Subcutaneous adipose tissue (tissue), 4 donors: ENCODE measurements around the gene RBM8A. TPM values are rescaled to one million over a fixed set of nuclear protein-coding genes. Genes with fewer than 3 reads are reported as not detected.

ENCODE experiments used
- CTCF ChIP-seq: fragments of 450-650 bp; IDR thresholded peaks from one replicate; pipeline ENCODE4 v1.5.1; 2016; ENCODE audit warnings: low read depth, mild to moderate bottlenecking, control low read depth, antibody characterized with exemption, moderate library complexity
- total RNA-seq, 4 donors: library from RNA; depleted of rRNA; stranded (reverse); fragments of >200 nt; gene quantifications; one replicate each; pipeline ENCODE4 v1.1.0, GENCODE V29; 2016

RBM8A gene
- total RNA-seq, 4 donors from 2014 or later, result 104 to 115 (median 107) TPM

GRCh38 chr1:145953861-145954260, 26.6 kb upstream of the RBM8A start:
- no peak for TF ChIP-seq CTCF

- TF ChIP-seq CTCF, result no peak
Observed at GRCh38 chr1:145952903-145953302, 25.6 kb upstream of the RBM8A start.

GRCh38 chr1:145951526-145951925, 24.2 kb upstream of the RBM8A start:
- TF ChIP-seq CTCF, result no peak

- TF ChIP-seq CTCF, result no peak
Observed at GRCh38 chr1:145949219-145949618, 21.9 kb upstream of the RBM8A start.

GRCh38 chr1:145947551-145947950, 20.3 kb upstream of the RBM8A start:
- TF ChIP-seq CTCF, result no peak

GRCh38 chr1:145946477-145946986, 19.2 kb upstream of the RBM8A start:
- no peak for TF ChIP-seq CTCF

- TF ChIP-seq CTCF, result no peak
Observed at GRCh38 chr1:145944532-145944931, 17.2 kb upstream of the RBM8A start.

GRCh38 chr1:145942871-145943270, 15.6 kb upstream of the RBM8A start:
- no peak for TF ChIP-seq CTCF
